A673 (cell line): ENCODE data around the gene UBE2E1.
"Not testable (repeated sequence)": the region's sequence is repeated elsewhere in the genome, so short reads cannot be mapped to it uniquely, and the experiment has no call there.

ENCODE experiments used
- CTCF ChIP-seq: fragments of 300-800, 200-600 bp; sonication (generic); conservative IDR thresholded peaks from 2 replicates; pipeline ENCODE4 v1.5.1; 2017; ENCODE audit warnings: low read depth, mild to moderate bottlenecking, antibody characterized with exemption, low read length, moderate library complexity, mixed read lengths
- EZH2 ChIP-seq: fragments of 200-600 bp; sonication (generic); IDR thresholded peaks from 2 replicates; pipeline ENCODE4 v1.6.1; 2017; ENCODE audit warnings: borderline replicate concordance, low read depth, mild to moderate bottlenecking, mixed read lengths, antibody characterized with exemption, low read length; ENCODE audit not compliant: poor library complexity, severe bottlenecking

- not testable (repeated sequence) for TF ChIP-seq CTCF, EZH2
Measured at GRCh38 chr3:23912335-23912734, 106.6 kb downstream of the UBE2E1 start.
